ENCODE measurements around the gene DOCK1.
"Not testable (repeated sequence)": the region's sequence is repeated elsewhere in the genome, so short reads cannot be mapped to it uniquely, and the experiment has no call there.

Gene DOCK1

DNA sequence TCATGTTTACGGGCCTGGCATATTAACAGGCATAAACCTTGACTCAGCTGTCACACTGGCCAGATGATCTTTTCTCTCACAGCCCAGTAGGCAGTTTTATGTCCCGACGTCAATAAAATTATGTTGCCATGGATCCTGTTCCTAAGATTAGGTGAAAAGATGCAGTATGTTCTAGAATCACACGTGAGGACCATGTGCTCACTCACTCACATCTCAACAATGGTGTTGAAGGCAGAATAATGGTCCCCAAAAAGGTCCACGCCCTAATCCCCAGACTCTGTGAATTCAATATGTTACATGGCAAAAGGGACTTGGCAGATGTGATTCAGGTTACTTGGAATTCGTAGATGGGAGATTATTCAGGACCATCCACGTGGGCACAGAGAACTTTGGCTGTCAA, 3.5 kb downstream of the DOCK1 start:
- TF ChIP-seq, protein P1, sequence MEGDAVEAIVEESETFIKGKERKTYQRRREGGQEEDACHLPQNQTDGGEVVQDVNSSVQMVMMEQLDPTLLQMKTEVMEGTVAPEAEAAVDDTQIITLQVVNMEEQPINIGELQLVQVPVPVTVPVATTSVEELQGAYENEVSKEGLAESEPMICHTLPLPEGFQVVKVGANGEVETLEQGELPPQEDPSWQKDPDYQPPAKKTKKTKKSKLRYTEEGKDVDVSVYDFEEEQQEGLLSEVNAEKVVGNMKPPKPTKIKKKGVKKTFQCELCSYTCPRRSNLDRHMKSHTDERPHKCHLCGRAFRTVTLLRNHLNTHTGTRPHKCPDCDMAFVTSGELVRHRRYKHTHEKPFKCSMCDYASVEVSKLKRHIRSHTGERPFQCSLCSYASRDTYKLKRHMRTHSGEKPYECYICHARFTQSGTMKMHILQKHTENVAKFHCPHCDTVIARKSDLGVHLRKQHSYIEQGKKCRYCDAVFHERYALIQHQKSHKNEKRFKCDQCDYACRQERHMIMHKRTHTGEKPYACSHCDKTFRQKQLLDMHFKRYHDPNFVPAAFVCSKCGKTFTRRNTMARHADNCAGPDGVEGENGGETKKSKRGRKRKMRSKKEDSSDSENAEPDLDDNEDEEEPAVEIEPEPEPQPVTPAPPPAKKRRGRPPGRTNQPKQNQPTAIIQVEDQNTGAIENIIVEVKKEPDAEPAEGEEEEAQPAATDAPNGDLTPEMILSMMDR (IDR thresholded peaks at IDR 0.05; ENCODE audit: insufficient read depth, low read depth, low read length, missing control alignments), result no peak
- DNase-seq (ENCODE audit: low read depth), result no peak
- H3K4me3 ChIP-seq (ENCODE audit: low read length), result no peak overlapping the region

GRCh38 chr10:126909147-126909546, 3.9 kb downstream of the DOCK1 start:
- no peak for DNase-seq (ENCODE audit: low read depth)
- TF ChIP-seq, protein P1 (IDR thresholded peaks at IDR 0.05; ENCODE audit: insufficient read depth, low read depth, low read length, missing control alignments), result no peak
- H3K4me3 ChIP-seq (ENCODE audit: low read length), result no peak overlapping the region

- TF ChIP-seq, protein P1 (IDR thresholded peaks at IDR 0.05; ENCODE audit: insufficient read depth, low read depth, low read length, missing control alignments), result no peak
- peak; percentile 66 for DNase-seq (ENCODE audit: low read depth)
- H3K4me3 ChIP-seq (ENCODE audit: low read length), result no peak overlapping the region
Measured at GRCh38 chr10:126910196-126910595, 5.0 kb downstream of the DOCK1 start.

DNA sequence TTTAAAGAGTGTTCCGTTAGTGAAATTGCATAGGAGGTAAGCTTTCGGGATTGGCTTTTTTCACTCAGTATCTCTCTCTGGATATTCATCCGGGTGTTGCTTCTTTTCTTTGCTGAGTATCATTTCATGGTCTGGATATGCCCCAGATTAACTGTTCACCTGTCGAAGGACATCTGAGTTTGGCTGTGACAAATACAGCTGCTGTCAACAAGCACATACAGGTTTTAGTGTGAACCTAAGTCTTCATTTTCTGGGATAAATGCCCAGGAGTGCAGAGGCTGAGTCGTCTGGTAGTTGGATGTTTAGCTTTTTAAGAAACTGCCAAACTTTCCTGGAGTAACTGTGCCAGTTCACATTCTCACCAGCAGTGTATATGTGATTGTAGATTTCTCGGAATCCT, 5.6 kb downstream of the DOCK1 start:
- no peak for DNase-seq (ENCODE audit: low read depth)
- TF ChIP-seq, protein P1 (IDR thresholded peaks at IDR 0.05; ENCODE audit: insufficient read depth, low read depth, low read length, missing control alignments), result no peak
- no peak overlapping the region for H3K4me3 ChIP-seq (ENCODE audit: low read length)

DNA sequence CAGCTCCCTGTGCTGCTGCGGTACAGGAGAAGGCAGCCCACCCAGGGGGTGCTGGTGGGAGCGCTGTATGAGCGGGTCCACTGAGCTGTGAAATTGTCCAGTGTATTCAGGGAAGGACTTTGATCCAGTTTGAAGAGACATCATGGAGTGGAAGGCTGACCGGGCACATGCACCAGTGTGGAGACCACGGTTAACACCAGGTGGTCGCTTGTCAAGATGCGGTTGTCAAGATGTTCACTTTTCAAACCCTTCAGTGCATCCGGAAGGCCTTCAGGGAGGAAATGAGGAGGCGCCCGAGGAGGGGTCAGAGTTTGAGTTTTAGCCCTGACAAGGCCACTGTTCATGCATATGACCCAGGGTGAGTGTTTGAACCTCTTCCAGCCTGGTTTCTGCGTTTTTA, 6.1 kb downstream of the DOCK1 start:
- no peak overlapping the region for H3K4me3 ChIP-seq (ENCODE audit: low read length)
- TF ChIP-seq, protein P1 (IDR thresholded peaks at IDR 0.05; ENCODE audit: insufficient read depth, low read depth, low read length, missing control alignments), result no peak
- DNase-seq (ENCODE audit: low read depth), result no peak

DNA sequence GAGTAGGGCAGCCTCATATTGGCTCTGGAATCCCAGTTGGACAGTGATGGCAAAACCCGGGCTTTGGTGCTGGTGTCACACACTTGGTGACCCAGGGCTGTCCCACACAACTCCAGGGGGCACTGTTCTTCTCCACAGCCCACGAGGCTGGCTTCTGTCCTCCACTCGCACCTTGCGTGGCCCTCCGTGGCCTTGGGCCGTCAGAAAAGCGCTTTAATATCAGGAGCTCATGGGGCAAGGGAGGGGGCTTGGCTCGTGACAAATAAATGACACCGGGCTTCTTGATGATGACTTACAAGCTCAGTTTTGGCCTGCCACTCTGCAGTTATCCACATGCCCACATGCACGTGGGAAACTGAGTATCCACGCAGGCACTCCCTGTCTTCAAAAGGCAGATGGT, 8.1 kb downstream of the DOCK1 start:
- no peak overlapping the region for H3K4me3 ChIP-seq (ENCODE audit: low read length)
- TF ChIP-seq, protein P1 (IDR thresholded peaks at IDR 0.05; ENCODE audit: insufficient read depth, low read depth, low read length, missing control alignments), result no peak

GRCh38 chr10:126914561-126914960, 9.3 kb downstream of the DOCK1 start:
- no peak overlapping the region for H3K4me3 ChIP-seq (ENCODE audit: low read length)
- no peak for DNase-seq (ENCODE audit: low read depth)
- TF ChIP-seq, protein P1 (IDR thresholded peaks at IDR 0.05; ENCODE audit: insufficient read depth, low read depth, low read length, missing control alignments), result no peak

More for the DNA sequence above, 8.1 kb downstream of the DOCK1 start:
- no peak for DNase-seq (ENCODE audit: low read depth)

DNA sequence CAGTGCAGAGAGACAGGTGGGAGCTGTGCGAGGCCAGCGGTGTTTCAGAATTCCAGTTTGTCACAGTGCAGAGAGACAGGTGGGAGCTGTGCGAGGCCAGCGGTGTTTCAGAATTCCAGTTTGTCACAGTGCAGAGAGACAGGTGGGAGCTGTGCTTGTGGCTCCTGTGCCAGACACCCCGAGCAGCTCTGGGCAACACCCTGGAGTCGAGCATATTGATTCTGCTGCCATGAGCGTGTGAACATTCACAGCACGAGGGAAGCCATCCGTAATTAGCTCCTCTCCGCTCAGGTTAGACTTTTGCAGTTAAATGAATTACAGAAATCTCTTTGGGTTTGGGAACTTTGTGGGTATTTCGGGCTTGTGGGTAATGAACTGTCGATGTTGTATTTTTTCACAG, 11.7 kb downstream of the DOCK1 start:
- H3K4me3 ChIP-seq (ENCODE audit: low read length); DNase-seq (ENCODE audit: low read depth): not testable (repeated sequence)

All from epithelial cell of esophagus (primary cell).